ENCODE results near the gene SLC12A2. TPM values are rescaled to one million over a fixed set of nuclear protein-coding genes. Genes with fewer than 3 reads are reported as not detected.

SLC12A2 gene
- total RNA-seq, 1 donor from 2014 or later: 24.6 TPM

GRCh38 chr5:128101676-128102075 lies 18.1 kb downstream of the SLC12A2 start:
- no peak overlapping the region for H3K9ac ChIP-seq
- no peaks in the 10 kb centered on the region for H3K27me3 ChIP-seq
- H3K4me3 ChIP-seq: no peak overlapping the region
- H3K27me3 Mint-ChIP-seq (ENCODE audit: insufficient read depth, low read depth): no peaks in the 10 kb centered on the region
- peaks cover 20% of the 10 kb centered on the region for H3K9me3 Mint-ChIP-seq
- H3K36me3 ChIP-seq: peaks cover 7% of the 10 kb centered on the region
- H2AFZ ChIP-seq (replicated peaks): no peak overlapping the region
- TF ChIP-seq CTCF (IDR thresholded peaks at IDR 0.05): no peak
- no peak for TF ChIP-seq EZH2 (IDR thresholded peaks at IDR 0.05)
- no peaks in the 10 kb centered on the region for H4K20me1 ChIP-seq (ENCODE audit: low read depth)
- H3K27ac ChIP-seq: no peak overlapping the region
- H3K79me2 ChIP-seq (ENCODE audit: low read depth): peaks cover 25% of the 10 kb centered on the region
- H3F3A ChIP-seq (ENCODE audit: low read depth): no peaks in the 10 kb centered on the region
- no peak overlapping the region for H3K4me2 ChIP-seq
- peaks cover 13% of the 10 kb centered on the region for H3K9me3 ChIP-seq (ENCODE audit: low read depth)
- H3K36me3 Mint-ChIP-seq: peaks cover 29% of the 10 kb centered on the region
- no peak for DNase-seq (ENCODE audit: low spot score)
- no peaks in the 10 kb centered on the region for H3K4me1 Mint-ChIP-seq
- H3K4me1 ChIP-seq: peaks cover 3% of the 10 kb centered on the region
- no peak overlapping the region for H3K27ac Mint-ChIP-seq
- no peak overlapping the region for H3K4me3 Mint-ChIP-seq

- Histone ChIP-seq H2AFZ (replicated peaks) (no peak overlapping the region), H3K9me3 (ENCODE audit: low read depth) (no peaks in the 10 kb centered on the region), H3F3A (ENCODE audit: low read depth) (no peaks in the 10 kb centered on the region), H3K27ac (no peak overlapping the region), H4K20me1 (ENCODE audit: low read depth) (no peaks in the 10 kb centered on the region), H3K4me1 (peaks cover 3% of the 10 kb centered on the region), H3K27me3 (no peaks in the 10 kb centered on the region), H3K4me2 (no peak overlapping the region), H3K79me2 (ENCODE audit: low read depth) (peaks cover 10% of the 10 kb centered on the region), H3K36me3 (no peaks in the 10 kb centered on the region), H3K4me3 (no peak overlapping the region), H3K9ac (no peak overlapping the region)
- H3K4me3 Mint-ChIP-seq: no peak overlapping the region
- no peak for TF ChIP-seq CTCF (IDR thresholded peaks at IDR 0.05)
- no peak for TF ChIP-seq EZH2 (IDR thresholded peaks at IDR 0.05)
- H3K27ac Mint-ChIP-seq: no peak overlapping the region
- no peaks in the 10 kb centered on the region for H3K9me3 Mint-ChIP-seq
- H3K4me1 Mint-ChIP-seq: no peaks in the 10 kb centered on the region
- no peak for DNase-seq (ENCODE audit: low spot score)
- H3K36me3 Mint-ChIP-seq: peaks cover 14% of the 10 kb centered on the region
- no peaks in the 10 kb centered on the region for H3K27me3 Mint-ChIP-seq (ENCODE audit: insufficient read depth, low read depth)
Observed at GRCh38 chr5:128105203-128105602, 21.6 kb downstream of the SLC12A2 start.

GRCh38 chr5:128109138-128109537 lies 25.6 kb downstream of the SLC12A2 start:
- Mint-ChIP-seq H3K27ac (no peak overlapping the region), H3K4me1 (no peaks in the 10 kb centered on the region), H3K36me3 (peaks cover 18% of the 10 kb centered on the region), H3K27me3 (ENCODE audit: insufficient read depth, low read depth) (no peaks in the 10 kb centered on the region), H3K4me3 (no peak overlapping the region), H3K9me3 (no peaks in the 10 kb centered on the region)
- peaks cover 3% of the 10 kb centered on the region for H3K4me1 ChIP-seq
- H3K4me3 ChIP-seq: no peak overlapping the region
- H3K36me3 ChIP-seq: peaks cover 5% of the 10 kb centered on the region
- no peaks in the 10 kb centered on the region for H3K9me3 ChIP-seq (ENCODE audit: low read depth)
- no peak overlapping the region for H2AFZ ChIP-seq (replicated peaks)
- TF ChIP-seq CTCF (IDR thresholded peaks at IDR 0.05) (no peak), EZH2phosphoT487 (IDR thresholded peaks at IDR 0.05) (no peak), EZH2 (IDR thresholded peaks at IDR 0.05) (no peak)
- H3K9ac ChIP-seq: no peak overlapping the region
- no peaks in the 10 kb centered on the region for H4K20me1 ChIP-seq (ENCODE audit: low read depth)
- no peak for DNase-seq (ENCODE audit: low spot score)
- no peak overlapping the region for H3K27ac ChIP-seq
- H3F3A ChIP-seq (ENCODE audit: low read depth): no peaks in the 10 kb centered on the region
- H3K4me2 ChIP-seq: no peak overlapping the region
- no peaks in the 10 kb centered on the region for H3K27me3 ChIP-seq
- no peaks in the 10 kb centered on the region for H3K79me2 ChIP-seq (ENCODE audit: low read depth)

- no peak overlapping the region for H3K27ac ChIP-seq
- H2AFZ ChIP-seq (replicated peaks): no peak overlapping the region
- Mint-ChIP-seq H3K9me3 (no peaks in the 10 kb centered on the region), H3K4me1 (no peaks in the 10 kb centered on the region), H3K4me3 (no peak overlapping the region), H3K27me3 (ENCODE audit: insufficient read depth, low read depth) (no peaks in the 10 kb centered on the region), H3K36me3 (peaks cover 23% of the 10 kb centered on the region), H3K27ac (no peak overlapping the region)
- TF ChIP-seq EZH2phosphoT487 (IDR thresholded peaks at IDR 0.05) (no peak), EZH2 (IDR thresholded peaks at IDR 0.05) (no peak), CTCF (IDR thresholded peaks at IDR 0.05) (no peak)
- DNase-seq (ENCODE audit: low spot score): no peak
- no peaks in the 10 kb centered on the region for H3K79me2 ChIP-seq (ENCODE audit: low read depth)
- H3K27me3 ChIP-seq: no peaks in the 10 kb centered on the region
- peaks cover 5% of the 10 kb centered on the region for H3K36me3 ChIP-seq
- H3K9ac ChIP-seq: no peak overlapping the region
- no peaks in the 10 kb centered on the region for H4K20me1 ChIP-seq (ENCODE audit: low read depth)
- no peak overlapping the region for H3K4me2 ChIP-seq
- no peaks in the 10 kb centered on the region for H3F3A ChIP-seq (ENCODE audit: low read depth)
- no peaks in the 10 kb centered on the region for H3K9me3 ChIP-seq (ENCODE audit: low read depth)
- H3K4me1 ChIP-seq: peaks cover 3% of the 10 kb centered on the region
- H3K4me3 ChIP-seq: no peak overlapping the region
Observed at GRCh38 chr5:128109766-128110165, 26.2 kb downstream of the SLC12A2 start.

Data from neural progenitor cell (in vitro differentiated cells).